Right lobe of liver (tissue), 4 donors: Measurements from ENCODE around the gene PDCD2.

ENCODE experiments used
- CTCF ChIP-seq, 4 donors: fragments of 200-600 bp in 3 of 4; fragments of 450-650 bp in 1 of 4; IDR thresholded peaks; one replicate each; pipeline versions ENCODE4 v1.5.1 to v1.8.0; 2016 to 2022; ENCODE audit warnings: antibody characterized with exemption in 4 of 4, mild to moderate bottlenecking in 2 of 4
- POLR2A ChIP-seq: fragments of 450-650 bp; IDR thresholded peaks from one replicate; pipeline ENCODE4 v1.6.1; 2017; ENCODE audit warnings: antibody characterized with exemption, mild to moderate bottlenecking
- donor health status: DM: no; HTN: no; CAD: no.
- donor health status: DM: no; HTN: no; CAD: no.
- donor health status: DM: no; HTN: yes; CAD: no.

- TF ChIP-seq CTCF (IDR thresholded peaks at IDR 0.05) (no peak), POLR2A (no peak)
Observed at GRCh38 chr6:170590725-170591124, 6.3 kb upstream of the PDCD2 start.
